ENCODE results near the gene C2CD2L.

The C2CD2L gene

GRCh38 chr11:119103793-119104192 lies 3.4 kb upstream of the C2CD2L start:
- no peak overlapping the region for H3K4me3 ChIP-seq (ENCODE audit: low read length)
- no peak for TF ChIP-seq CTCF (conservative IDR thresholded peaks at IDR 0.05; ENCODE audit: low read length)
- DNase-seq (ENCODE audit: low read depth) = no peak

GRCh38 chr11:119107538-119108145 lies 498 bp downstream of the C2CD2L start:
- no peak for TF ChIP-seq CTCF (conservative IDR thresholded peaks at IDR 0.05; ENCODE audit: low read length)
- DNase-seq (ENCODE audit: low read depth) = no peak
- H3K4me3 ChIP-seq (ENCODE audit: low read length) = peak overlapping the region; percentile 78

- peak; percentile 11 for DNase-seq (ENCODE audit: low read depth)
- no peak for TF ChIP-seq CTCF (conservative IDR thresholded peaks at IDR 0.05; ENCODE audit: low read length)
- H3K4me3 ChIP-seq (ENCODE audit: low read length) = peak overlapping the region; percentile 78
Observed at GRCh38 chr11:119108146-119108856, 1.2 kb downstream of the C2CD2L start.

- no peak for TF ChIP-seq CTCF (conservative IDR thresholded peaks at IDR 0.05; ENCODE audit: low read length)
- peak overlapping the region; percentile 78 for H3K4me3 ChIP-seq (ENCODE audit: low read length)
- DNase-seq (ENCODE audit: low read depth) = no peak
Observed at GRCh38 chr11:119108857-119109221, 1.7 kb downstream of the C2CD2L start.

- no peak for DNase-seq (ENCODE audit: low read depth)
- no peak overlapping the region for H3K4me3 ChIP-seq (ENCODE audit: low read length)
- no peak for TF ChIP-seq CTCF (conservative IDR thresholded peaks at IDR 0.05; ENCODE audit: low read length)
Observed at GRCh38 chr11:119109843-119110242, 2.7 kb downstream of the C2CD2L start.

- no peak for DNase-seq (ENCODE audit: low read depth)
- TF ChIP-seq CTCF (conservative IDR thresholded peaks at IDR 0.05; ENCODE audit: low read length) = no peak
- H3K4me3 ChIP-seq (ENCODE audit: low read length) = no peak overlapping the region
Observed at GRCh38 chr11:119110439-119110838, 3.3 kb downstream of the C2CD2L start.

GRCh38 chr11:119111361-119111925 lies 4.3 kb downstream of the C2CD2L start:
- no peak for TF ChIP-seq CTCF (conservative IDR thresholded peaks at IDR 0.05; ENCODE audit: low read length)
- no peak overlapping the region for H3K4me3 ChIP-seq (ENCODE audit: low read length)
- no peak for DNase-seq (ENCODE audit: low read depth)

Measured in AG10803 (cell line).